Epithelial cell of proximal tubule (primary cell): ENCODE data around the gene TIGD2. TPM values are rescaled to one million over a fixed set of nuclear protein-coding genes. Genes with fewer than 3 reads are reported as not detected.

ENCODE experiments used
- DNase-seq: peaks from one replicate; pipeline ENCODE4 v3.0.0-alpha.2; 2011; ENCODE audit warnings: low read depth
- H3K4me3 ChIP-seq: 2 replicates; pipeline ENCODE4 v1.5.1; 2011; ENCODE audit warnings: low read depth, mild to moderate bottlenecking, low read length
- CTCF ChIP-seq: conservative IDR thresholded peaks from 2 replicates; pipeline ENCODE4 v1.5.1; 2012; ENCODE audit warnings: low read depth, mild to moderate bottlenecking, low read length
- total RNA-seq: library from RNA; depleted of rRNA; stranded (reverse); fragments of >200 nt; gene quantifications from 2 replicates; pipeline ENCODE4 v1.2.3, GENCODE V29; 2015

Gene TIGD2
- total RNA-seq, 1 donor from 2014 or later: 3.2 TPM

GRCh38 chr4:89077761-89078160 is 33.6 kb upstream of the TIGD2 start:
- TF ChIP-seq CTCF: no peak
- no peak overlapping the region for H3K4me3 ChIP-seq
- DNase-seq: no peak

- no peak overlapping the region for H3K4me3 ChIP-seq
- TF ChIP-seq CTCF: no peak
- DNase-seq: no peak
These were observed 33.0 kb upstream of the TIGD2 start for GRCh38 chr4:89078300-89078699.

GRCh38 chr4:89099034-89099433 is 12.3 kb upstream of the TIGD2 start:
- TF ChIP-seq CTCF: no peak
- DNase-seq: no peak
- H3K4me3 ChIP-seq: no peak overlapping the region

GRCh38 chr4:89099471-89099870 is 11.9 kb upstream of the TIGD2 start:
- DNase-seq: no peak
- no peak overlapping the region for H3K4me3 ChIP-seq
- TF ChIP-seq CTCF: no peak

DNA sequence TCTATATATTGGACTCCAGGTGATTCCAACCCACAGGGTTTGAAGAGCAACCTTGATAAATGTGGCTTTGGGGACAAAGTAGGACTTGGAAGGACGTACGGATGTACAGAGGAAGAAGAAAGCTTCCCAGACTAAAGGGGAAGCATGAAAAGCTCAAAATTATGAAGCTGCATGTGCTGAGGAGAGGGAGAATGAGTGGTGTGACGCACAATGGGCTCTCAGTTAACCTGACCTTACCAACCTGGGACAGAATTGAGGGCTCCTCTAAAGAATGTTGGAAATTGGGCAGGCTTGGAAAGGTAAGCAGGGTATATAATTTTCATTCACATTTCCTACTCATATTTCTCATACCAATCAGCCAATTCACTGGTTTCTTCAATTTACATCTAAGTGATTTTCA is 10.5 kb upstream of the TIGD2 start:
- DNase-seq: no peak
- H3K4me3 ChIP-seq: no peak overlapping the region
- TF ChIP-seq CTCF: no peak

- no peak for DNase-seq
- no peak for TF ChIP-seq CTCF
- no peak overlapping the region for H3K4me3 ChIP-seq
These were observed 9.8 kb upstream of the TIGD2 start for GRCh38 chr4:89101256-89102161.

DNA sequence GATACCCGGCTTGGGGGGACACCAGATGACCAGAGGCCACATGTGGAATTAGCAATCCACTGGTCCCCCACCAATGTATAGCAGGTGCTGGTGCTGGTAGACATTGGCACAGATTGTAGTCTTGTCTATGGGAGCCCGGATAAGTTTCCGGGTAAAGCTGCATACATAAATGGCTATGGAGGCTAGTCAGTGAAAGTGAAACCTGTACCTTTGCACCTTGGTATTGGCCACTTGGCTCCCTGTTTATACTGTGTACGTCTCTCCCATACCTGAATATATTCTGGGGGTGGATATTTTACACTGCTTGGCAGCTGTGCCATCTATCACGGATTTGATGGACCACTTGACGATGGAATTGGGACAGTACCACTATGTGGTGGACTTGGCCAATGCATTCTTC is 5.6 kb upstream of the TIGD2 start:
- no peak for DNase-seq
- no peak overlapping the region for H3K4me3 ChIP-seq
- TF ChIP-seq CTCF: no peak
